AG04449 (cell line): ENCODE results near the gene CAMK2B.

Source experiments
- CTCF ChIA-PET: fragments of 350-600 bp; formaldehyde crosslinking; extraction: SDS; loops from one replicate; lab custom pipeline; 2021; ENCODE audit warnings: antibody characterized with exemption; lab: Yijun Ruan, JAX
- POLR2A ChIA-PET: fragments of 400-600, 350-600 bp; formaldehyde crosslinking; extraction: SDS; loops from one replicate; lab custom pipeline; 2020; ENCODE audit warnings: antibody characterized with exemption, inconsistent platforms; lab: Yijun Ruan, JAX
- DNase-seq: peaks from one replicate; pipeline ENCODE4 v3.0.0-alpha.2; 2010; ENCODE audit warnings: low read depth, low spot score
- H3K4me3 ChIP-seq: 2 replicates; pipeline ENCODE4 v1.5.1; 2011; ENCODE audit warnings: low read depth, mild to moderate bottlenecking, control low read depth, low read length
- CTCF ChIP-seq: IDR thresholded peaks from one replicate; pipeline ENCODE4 v1.5.1; 2011; ENCODE audit warnings: mild to moderate bottlenecking, moderate library complexity, low read length, control low read depth, inconsistent platforms; ENCODE audit not compliant: insufficient read depth; ENCODE audit errors: missing control alignments

Gene CAMK2B

GRCh38 chr7:44256459-44256858 is 68.9 kb downstream of the CAMK2B start:
- no peak for DNase-seq
- POLR2A ChIA-PET = no interaction called here
- CTCF ChIA-PET = interaction anchor here (5.2 kb wide), 1 partner anchor 14 kb away, joined by 40 read pairs; no protein-coding TSS in a partner anchor

GRCh38 chr7:44251881-44252280 is 73.5 kb downstream of the CAMK2B start:
- no peak for TF ChIP-seq CTCF
- no peak for DNase-seq
- H3K4me3 ChIP-seq = no peak overlapping the region
- CTCF ChIA-PET = interaction anchor here (1.0 to 3.3 kb wide), 5 partner anchors 9 to 313 kb away, joined by 3 to 13 read pairs (median 7); no protein-coding TSS in a partner anchor
- POLR2A ChIA-PET = no interaction called here

More at GRCh38 chr7:44256459-44256858, 68.9 kb downstream of the CAMK2B start:
- H3K4me3 ChIP-seq = no peak overlapping the region
- TF ChIP-seq CTCF = no peak

GRCh38 chr7:44251269-44251668 is 74.1 kb downstream of the CAMK2B start:
- POLR2A ChIA-PET = no interaction called here

GRCh38 chr7:44249639-44250234 is 75.7 kb downstream of the CAMK2B start:
- ChIA-PET POLR2A (no interaction called here), CTCF (interaction anchor here (1.2 to 2.0 kb wide), 2 partner anchors 9 to 228 kb away, joined by 3 to 5 read pairs; no protein-coding TSS in a partner anchor)
- DNase-seq = no peak

More at GRCh38 chr7:44251269-44251668, 74.1 kb downstream of the CAMK2B start:
- H3K4me3 ChIP-seq = no peak overlapping the region
- TF ChIP-seq CTCF = no peak
- DNase-seq = no peak
- CTCF ChIA-PET = interaction anchor here (1.0 to 2.0 kb wide), 4 partner anchors 9 to 314 kb away, joined by 3 to 13 read pairs (median 6); no protein-coding TSS in a partner anchor

GRCh38 chr7:44247868-44248651 is 77.3 kb downstream of the CAMK2B start:
- ChIA-PET CTCF (interaction anchor here (0.9 to 1.3 kb wide), 3 partner anchors 11 to 227 kb away, joined by 3 read pairs; no protein-coding TSS in a partner anchor), POLR2A (no interaction called here)
- DNase-seq = no peak
- no peak for TF ChIP-seq CTCF
- no peak overlapping the region for H3K4me3 ChIP-seq

More at GRCh38 chr7:44249639-44250234, 75.7 kb downstream of the CAMK2B start:
- TF ChIP-seq CTCF = no peak
- no peak overlapping the region for H3K4me3 ChIP-seq
